Loucy (cell line): ENCODE results near the gene INSL6.
"Not testable (repeated sequence)": the region's sequence is repeated elsewhere in the genome, so short reads cannot be mapped to it uniquely, and the experiment has no call there.

ENCODE experiments used
- H2AFZ ChIP-seq: fragments of 200-600 bp; sonication (generic); 2 replicates; pipeline ENCODE4 v1.6.0; 2016; ENCODE audit warnings: antibody characterized with exemption, mild to moderate bottlenecking, low read length, moderate library complexity
- H3F3A ChIP-seq: fragments of 200-600 bp; 2 replicates; pipeline ENCODE4 v1.6.0; 2016; ENCODE audit warnings: antibody characterized with exemption, low read depth, mild to moderate bottlenecking
- H3K27me3 ChIP-seq: fragments of 200-600 bp; sonication (generic); 2 replicates; pipeline ENCODE4 v1.6.1; 2014; ENCODE audit warnings: low read length, mild to moderate bottlenecking; ENCODE audit not compliant: insufficient read depth, poor library complexity, severe bottlenecking
- H3K36me3 ChIP-seq: fragments of 200-600 bp; sonication (generic); 2 replicates; pipeline ENCODE4 v1.6.1; 2016; ENCODE audit warnings: low read length; ENCODE audit not compliant: insufficient read depth
- H3K4me1 ChIP-seq: fragments of 200-600 bp; sonication (generic); 2 replicates; pipeline ENCODE4 v1.5.1; 2014; ENCODE audit warnings: low read length, mild to moderate bottlenecking; ENCODE audit not compliant: insufficient read depth, poor library complexity, severe bottlenecking
- H3K4me2 ChIP-seq: fragments of 200-600 bp; sonication (generic); 2 replicates; pipeline ENCODE4 v1.6.0; 2014; ENCODE audit warnings: antibody characterized with exemption, low read length, low read depth, mild to moderate bottlenecking; ENCODE audit not compliant: poor library complexity, severe bottlenecking
- H3K4me3 ChIP-seq: fragments of 200-600 bp; sonication (generic); 2 replicates; pipeline ENCODE4 v1.5.1; 2014; ENCODE audit warnings: low read length, mild to moderate bottlenecking, mixed read lengths; ENCODE audit not compliant: poor library complexity, severe bottlenecking
- H3K79me2 ChIP-seq: fragments of 200-600 bp; sonication (generic); 2 replicates; pipeline ENCODE4 v1.6.1; 2014; ENCODE audit warnings: low read length; ENCODE audit not compliant: insufficient read depth
- H3K9ac ChIP-seq: fragments of 200-600 bp; sonication (generic); 2 replicates; pipeline ENCODE4 v1.6.0; 2014; ENCODE audit warnings: mild to moderate bottlenecking, low read depth, low read length, moderate library complexity; ENCODE audit not compliant: poor library complexity, severe bottlenecking
- H3K9me2 ChIP-seq: fragments of 200-600 bp; sonication (generic); replicated peaks from 2 replicates; pipeline ENCODE4 v1.6.1; 2016; ENCODE audit warnings: low read depth, low read length, mixed read lengths
- H3K9me3 ChIP-seq: fragments of 200-600 bp; sonication (generic); 2 replicates; pipeline ENCODE4 v1.6.1; 2014; ENCODE audit warnings: mild to moderate bottlenecking, antibody characterized with exemption, low read length, low read depth; ENCODE audit not compliant: insufficient read depth
- H4K20me1 ChIP-seq: fragments of 200-600 bp; sonication (generic); 2 replicates; pipeline ENCODE4 v1.6.0; 2014; ENCODE audit warnings: antibody characterized with exemption, low read length, mild to moderate bottlenecking; ENCODE audit not compliant: insufficient read depth, poor library complexity, severe bottlenecking
- CTCF ChIP-seq: fragments of 200-600 bp; sonication (generic); conservative IDR thresholded peaks from 2 replicates; pipeline ENCODE4 v1.5.1; 2014; ENCODE audit warnings: mild to moderate bottlenecking, antibody characterized with exemption, low read length
- EZH2phosphoT487 ChIP-seq: fragments of 200-600 bp; IDR thresholded peaks from 2 replicates; pipeline ENCODE4 v1.6.1; 2018; ENCODE audit warnings: antibody characterized with exemption, mild to moderate bottlenecking, moderate library complexity, borderline replicate concordance

INSL6 gene

GRCh38 chr9:5184776-5185175 lies 663 bp downstream of the INSL6 start:
- Histone ChIP-seq H3K79me2 (no peaks in the 10 kb centered on the region), H3K36me3 (no peaks in the 10 kb centered on the region), H3F3A (no peaks in the 10 kb centered on the region), H3K27me3 (no peaks in the 10 kb centered on the region), H3K9me2 (no peaks in the 10 kb centered on the region), H3K9ac (no peak overlapping the region), H3K4me1 (peaks cover 16% of the 10 kb centered on the region), H3K4me3 (no peak overlapping the region), H3K4me2 (no peak overlapping the region), H2AFZ (no peak overlapping the region; the same call in 1 of the 2 replicates), H4K20me1 (no peaks in the 10 kb centered on the region), H3K9me3 (0 out of 2 replicates have a peak, but pooled peaks cover 3% of the 10 kb centered on the region)
- TF ChIP-seq EZH2phosphoT487 (no peak), CTCF (no peak)

- H2AFZ ChIP-seq, H3K4me3 ChIP-seq, H3K36me3 ChIP-seq, H3K27me3 ChIP-seq, H3F3A ChIP-seq, H3K4me2 ChIP-seq, H3K9ac ChIP-seq, H3K9me3 ChIP-seq, H3K79me2 ChIP-seq, H3K9me2 ChIP-seq, H4K20me1 ChIP-seq: not testable (repeated sequence)
- peaks cover 14% of the 10 kb centered on the region for H3K4me1 ChIP-seq
These were observed 4.8 kb downstream of the INSL6 start for GRCh38 chr9:5180631-5181030.

- Histone ChIP-seq H3K4me3 (no peak overlapping the region), H4K20me1 (no peaks in the 10 kb centered on the region), H3F3A (no peaks in the 10 kb centered on the region), H3K36me3 (no peaks in the 10 kb centered on the region), H3K4me2 (peak overlapping the region; percentile 37), H3K9ac (no peak overlapping the region), H3K79me2 (no peaks in the 10 kb centered on the region), H3K9me2 (no peaks in the 10 kb centered on the region), H3K4me1 (peaks cover 7% of the 10 kb centered on the region), H3K9me3 (0 out of 2 replicates have a peak, but pooled peaks cover 3% of the 10 kb centered on the region), H2AFZ (no peak overlapping the region), H3K27me3 (no peaks in the 10 kb centered on the region)
- no peak for TF ChIP-seq EZH2phosphoT487
- no peak for TF ChIP-seq CTCF
These were observed 7.2 kb downstream of the INSL6 start for GRCh38 chr9:5178126-5178805.

- Histone ChIP-seq H3K79me2 (no peaks in the 10 kb centered on the region), H4K20me1 (no peaks in the 10 kb centered on the region), H3K27me3 (no peaks in the 10 kb centered on the region), H3K9me3 (no peaks in the 10 kb centered on the region), H3K9me2 (no peaks in the 10 kb centered on the region), H3K4me3 (no peak overlapping the region), H3K36me3 (no peaks in the 10 kb centered on the region), H3K9ac (no peak overlapping the region), H3F3A (no peaks in the 10 kb centered on the region), H3K4me2 (no peak overlapping the region), H3K4me1 (no peaks in the 10 kb centered on the region), H2AFZ (no peak overlapping the region)
- TF ChIP-seq CTCF (no peak), EZH2phosphoT487 (no peak)
These were observed 39.2 kb downstream of the INSL6 start for GRCh38 chr9:5146241-5146640.
